Common myeloid progenitor, CD34-positive (primary cell): ENCODE data around the gene NR1D1.
A peak's percentile ranks its signal among the peaks of the same experiment; 100 is the strongest.

Source experiments
- CTCF ChIA-PET: fragments of 350-600 bp; sonication (Branson Sonifier 250); formaldehyde crosslinking; loops from one replicate; lab custom pipeline; 2021; ENCODE audit warnings: antibody characterized with exemption; lab: Charles Lee
- POLR2A ChIA-PET: fragments of 350-600 bp; sonication (Branson Sonifier 250); formaldehyde crosslinking; loops from one replicate; lab custom pipeline; 2021; ENCODE audit warnings: antibody characterized with exemption; lab: Charles Lee
- DNase-seq, 3 donors: peaks; one replicate each; pipeline versions ENCODE4 v3.0.0 to v3.0.0-alpha.2; 2013
- H3K27ac ChIP-seq, 2 experiments: 1 replicate in 1 of 2; 2 replicates in 1 of 2; pipeline ENCODE4 v1.7.0; 2013; ENCODE audit warnings: inconsistent platforms in 2 of 2, low read length in 2 of 2, mild to moderate bottlenecking in 2 of 2, low read depth in 1 of 2, moderate library complexity in 1 of 2; ENCODE audit not compliant: severe bottlenecking in 2 of 2, insufficient read depth in 1 of 2, poor library complexity in 1 of 2
- H3K27me3 ChIP-seq, 5 experiments: replicated peaks in 2 of 5; 1 replicate in 3 of 5; 2 replicates in 2 of 5; pipeline versions ENCODE4 v1.6.1 to v1.7.0; 2013; ENCODE audit warnings: low read length in 4 of 5, mild to moderate bottlenecking in 2 of 5, moderate library complexity in 2 of 5, inconsistent platforms in 1 of 5; ENCODE audit not compliant: insufficient read depth in 5 of 5, control insufficient read depth in 4 of 5
- H3K36me3 ChIP-seq, 4 experiments: 1 replicate in 2 of 4; 2 replicates in 2 of 4; pipeline versions ENCODE4 v1.6.1 to v1.7.0; 2013; ENCODE audit warnings: low read length in 3 of 4, control low read depth in 1 of 4, mild to moderate bottlenecking in 1 of 4; ENCODE audit not compliant: control insufficient read depth in 4 of 4, insufficient read depth in 4 of 4
- H3K4me1 ChIP-seq, 4 experiments: 1 replicate in 3 of 4; 2 replicates in 1 of 4; pipeline versions ENCODE4 v1.6.1 to v1.7.1; 2013; ENCODE audit warnings: low read length in 3 of 4, mild to moderate bottlenecking in 3 of 4, control low read depth in 1 of 4, inconsistent platforms in 1 of 4, moderate library complexity in 1 of 4; ENCODE audit not compliant: control insufficient read depth in 4 of 4, insufficient read depth in 4 of 4; ENCODE audit errors: control extremely low read depth in 1 of 4
- H3K4me3 ChIP-seq, 7 experiments: 1 replicate in 4 of 7; 2 replicates in 3 of 7; pipeline versions ENCODE4 v1.5.1 to v1.7.0; 2013; ENCODE audit warnings: mild to moderate bottlenecking in 7 of 7, low read length in 6 of 7, moderate library complexity in 6 of 7, inconsistent platforms in 2 of 7, low read depth in 2 of 7, control low read depth in 1 of 7; ENCODE audit not compliant: insufficient read depth in 4 of 7, control insufficient read depth in 1 of 7; ENCODE audit errors: extremely low read depth in 1 of 7
- H3K9me3 ChIP-seq, 5 experiments: 1 replicate in 4 of 5; 2 replicates in 1 of 5; pipeline versions ENCODE4 v1.6.1 to v1.7.1; 2013; ENCODE audit warnings: low read length in 4 of 5, mild to moderate bottlenecking in 2 of 5, inconsistent platforms in 1 of 5, low read depth in 1 of 5, moderate library complexity in 1 of 5; ENCODE audit not compliant: control insufficient read depth in 4 of 5, insufficient read depth in 2 of 5; ENCODE audit errors: control extremely low read depth in 1 of 5
- WGBS: methylation state at CpG from one replicate; pipeline ENCODE4 v1.1.5; 2013; ENCODE audit not compliant: insufficient coverage; 5-methylcytosine and 5-hydroxymethylcytosine counted together

Gene NR1D1

DNA sequence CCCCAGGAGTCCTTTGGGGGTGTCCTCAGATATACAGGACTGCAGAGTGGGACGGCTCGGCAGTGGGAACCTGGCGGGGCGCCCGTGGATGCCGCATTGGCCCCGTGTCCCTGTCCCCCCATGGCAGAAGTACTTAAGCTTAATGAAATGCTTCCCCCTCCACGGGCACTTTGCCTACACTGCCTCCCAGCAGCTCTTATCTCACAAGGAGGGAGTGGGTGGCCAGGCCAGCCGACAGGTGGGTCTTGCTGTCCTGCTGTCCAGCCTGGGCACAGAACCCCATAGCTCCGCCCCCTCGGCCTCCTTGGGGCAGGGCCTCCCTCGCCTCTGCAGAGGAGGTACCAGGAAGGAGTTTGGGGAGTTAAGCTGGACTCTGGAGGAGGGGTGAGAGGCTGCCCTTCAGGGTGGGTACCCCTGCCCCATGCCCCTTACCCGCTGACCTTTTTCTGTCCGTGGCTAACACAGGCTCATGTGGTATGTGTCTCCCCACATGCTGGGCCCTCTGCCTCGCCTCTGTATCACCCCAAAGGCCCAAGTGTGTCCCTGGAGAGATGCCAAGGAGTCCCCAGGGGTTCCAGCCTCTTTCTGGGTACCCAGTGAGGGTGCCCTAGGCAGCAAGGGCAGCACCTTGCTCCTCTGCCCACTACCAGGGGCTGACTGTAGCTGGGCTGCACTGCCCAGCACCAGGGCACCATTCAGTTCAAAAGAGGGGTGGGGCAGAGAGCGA is 28.9 kb downstream of the NR1D1 start:
- Histone ChIP-seq H3K27ac (peak overlapping the region in 1 of 2 experiments; percentile 28), H3K36me3 (peaks cover 2 to 4% (median 3%) of the 10 kb centered on the region in 4 experiments), H3K27me3 (no peaks in the 10 kb centered on the region), H3K4me1 (peaks cover 2 to 83% (median 74%) of the 10 kb centered on the region in 4 experiments), H3K9me3 (no peaks in the 10 kb centered on the region), H3K4me3 (peak overlapping the region in 3 of 7 experiments; percentile 35 to 75 (median 45))
- POLR2A ChIA-PET, result interaction anchor here (0.6 kb wide), 2 partner anchors 9 to 22 kb away, joined by 3 read pairs; partner anchors contain the start of gene THRA
- 44% methylated on average over 11 of the region's 16 CpGs for WGBS
- CTCF ChIA-PET, result interaction anchor here (0.7 to 2.0 kb wide), 7 partner anchors 11 to 58 kb away, joined by 3 to 10 read pairs (median 3); no protein-coding TSS in a partner anchor
- peak in 1 of 3 donors; percentile 27 for DNase-seq

DNA sequence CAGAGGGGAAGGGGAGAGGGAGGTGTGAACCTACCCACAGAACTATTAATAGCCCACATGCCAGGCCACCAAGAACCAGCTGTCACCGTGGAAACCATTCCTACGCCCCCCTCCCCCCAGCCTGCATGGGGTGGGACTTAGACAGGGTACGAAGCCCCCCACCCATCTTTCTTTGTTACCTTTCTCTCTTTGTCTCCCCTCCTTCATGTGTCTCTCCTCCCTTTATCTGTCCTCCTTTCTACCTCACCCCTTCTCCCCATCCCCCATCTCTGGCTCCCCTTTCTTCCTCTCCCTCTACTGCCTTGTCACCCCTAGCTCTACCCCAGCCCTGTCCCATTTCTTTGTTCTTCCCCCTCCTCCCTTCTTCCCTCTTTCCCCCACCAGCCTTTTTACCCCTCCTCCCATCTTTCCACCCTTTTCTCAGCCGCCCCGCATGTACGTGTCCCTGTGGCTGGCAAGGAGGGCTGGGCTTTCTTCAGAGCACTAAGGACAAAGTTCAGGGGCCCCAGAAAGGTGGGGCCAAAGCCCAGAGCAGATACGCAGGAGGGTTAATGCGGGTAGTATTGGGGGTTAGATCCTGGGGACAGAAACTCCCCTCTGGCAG is 29.6 kb downstream of the NR1D1 start:
- peak in 1 of 3 donors; percentile 34 for DNase-seq
- 8% methylated on average over 8 of the region's 8 CpGs for WGBS
- Histone ChIP-seq H3K27ac (peak overlapping the region in 1 of 2 experiments; percentile 60), H3K36me3 (peaks cover 0 to 4% (median 1%) of the 10 kb centered on the region in 4 experiments), H3K9me3 (no peaks in the 10 kb centered on the region), H3K4me1 (peaks cover 0 to 80% (median 75%) of the 10 kb centered on the region in 4 experiments), H3K27me3 (no peaks in the 10 kb centered on the region), H3K4me3 (peak overlapping the region in 3 of 7 experiments; percentile 45 to 75 (median 66))
- ChIA-PET POLR2A (interaction anchor here (0.6 kb wide), 1 partner anchor 8 kb away, joined by 3 read pairs; the partner anchor contains the start of gene THRA), CTCF (interaction anchor here (0.7 to 2.0 kb wide), 7 partner anchors 10 to 57 kb away, joined by 3 to 10 read pairs (median 4); no protein-coding TSS in a partner anchor)

DNA sequence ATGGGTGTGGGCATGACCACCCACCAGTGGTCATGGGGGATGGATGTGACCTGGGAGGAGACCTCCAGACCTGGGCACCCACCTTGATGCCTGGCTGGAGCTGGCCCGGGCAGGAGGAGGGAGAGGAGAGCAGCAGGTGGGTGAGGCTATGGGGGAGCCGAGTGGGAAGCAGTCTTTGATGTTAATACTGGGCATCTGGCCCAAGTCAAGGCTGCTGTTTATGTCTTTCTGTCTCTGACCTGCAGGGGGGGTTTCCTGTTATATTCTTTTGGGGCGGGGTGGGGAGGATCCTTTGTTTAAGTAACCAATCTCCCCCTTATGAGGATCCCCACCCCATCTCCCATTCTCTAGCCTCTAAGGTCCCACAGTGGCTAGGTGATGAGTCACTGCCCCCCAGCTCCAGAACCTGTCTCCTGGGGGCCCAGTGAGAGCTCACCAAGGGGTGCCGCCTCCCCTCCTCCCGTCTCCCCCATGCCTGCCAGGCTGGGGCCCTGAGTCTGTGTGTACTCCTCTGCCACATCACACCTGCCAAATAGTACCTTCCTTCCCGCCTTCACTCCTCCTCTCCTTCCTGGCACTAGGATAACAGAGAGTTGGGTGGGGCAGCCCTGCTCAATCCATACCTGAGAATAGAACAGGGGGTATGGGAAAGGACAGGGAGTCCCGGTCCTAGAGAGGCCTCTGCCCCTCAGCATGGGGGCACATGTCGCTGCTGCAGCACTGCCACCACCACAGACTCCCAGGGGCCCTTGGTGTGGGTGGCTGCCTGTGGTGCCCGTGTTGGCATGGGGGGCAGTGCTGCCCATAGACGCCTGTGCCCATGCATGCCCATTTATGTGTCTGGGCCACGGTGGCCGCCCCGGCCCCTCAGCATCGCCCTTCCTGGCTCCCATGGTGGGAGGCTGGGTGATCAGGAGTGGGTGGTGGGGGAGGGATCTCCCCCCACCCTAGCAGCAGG is 30.4 kb downstream of the NR1D1 start:
- Histone ChIP-seq H3K9me3 (no peaks in the 10 kb centered on the region), H3K4me1 (peaks cover 0 to 80% (median 75%) of the 10 kb centered on the region in 4 experiments), H3K27me3 (no peaks in the 10 kb centered on the region), H3K36me3 (peaks cover 0 to 4% (median 1%) of the 10 kb centered on the region in 4 experiments), H3K4me3 (peak overlapping the region in 4 of 7 experiments; percentile 11 to 75 (median 62)), H3K27ac (peak overlapping the region in 1 of 2 experiments; percentile 65)
- CTCF ChIA-PET, result interaction anchor here (1.2 to 7.7 kb wide), 3 partner anchors 15 to 43 kb away, joined by 3 to 49 read pairs (median 4); no protein-coding TSS in a partner anchor
- WGBS, result 4% methylated on average over 3 of the region's 14 CpGs
- DNase-seq, result peak in 1 of 3 donors; percentile 44
- POLR2A ChIA-PET, result interaction anchor here (0.6 kb wide), 1 partner anchor 275 kb away, joined by 4 read pairs; no protein-coding TSS in a partner anchor

DNA sequence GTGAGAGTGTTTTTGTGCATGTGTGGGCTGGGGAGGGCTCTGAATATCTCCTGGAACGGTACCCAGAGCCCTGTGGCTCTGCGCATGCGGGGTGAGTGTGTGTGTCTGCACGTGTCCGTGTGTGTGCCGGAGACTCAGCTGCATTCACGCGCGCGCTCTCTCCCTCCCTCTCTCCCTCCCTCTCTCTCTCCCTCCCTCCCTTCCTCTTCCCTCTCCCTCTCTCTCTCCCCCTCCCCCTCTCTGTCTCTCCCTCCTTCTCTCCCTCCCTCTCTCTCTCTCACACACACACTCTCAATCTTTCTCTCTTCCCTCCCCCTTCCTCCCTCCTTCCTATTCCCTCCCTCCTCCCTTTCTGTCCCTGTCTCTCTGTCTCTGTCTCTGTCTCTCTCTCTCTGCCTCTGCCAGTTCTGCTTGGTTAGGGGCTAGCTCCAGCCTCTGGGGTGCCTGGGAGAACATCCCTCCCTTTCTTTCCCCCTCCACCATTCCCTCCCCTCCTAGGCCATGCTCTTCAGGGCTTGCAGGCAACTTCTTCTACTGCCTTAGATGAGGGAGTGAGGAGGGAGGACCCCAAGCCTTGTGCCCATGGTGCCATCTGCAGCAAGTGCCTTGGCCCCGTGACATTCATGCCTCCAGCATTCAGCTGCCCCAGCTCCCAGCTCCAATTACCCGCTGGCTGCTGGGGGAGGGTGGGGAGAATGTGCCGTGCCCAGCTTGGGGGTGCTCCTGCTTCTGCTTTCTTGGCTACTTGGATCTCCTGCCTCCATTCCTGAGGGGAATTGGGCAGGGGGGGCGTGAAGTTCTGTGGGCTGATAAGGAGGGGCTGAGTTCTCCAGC is 31.3 kb downstream of the NR1D1 start:
- POLR2A ChIA-PET, result interaction anchor here (0.6 to 1.0 kb wide), 2 partner anchors 30 to 276 kb away, joined by 3 to 4 read pairs; no protein-coding TSS in a partner anchor
- H3K9me3 ChIP-seq, result no peaks in the 10 kb centered on the region
- CTCF ChIA-PET, result interaction anchor here (1.4 to 7.7 kb wide), 2 partner anchors 16 to 42 kb away, joined by 4 to 49 read pairs; no protein-coding TSS in a partner anchor

DNA sequence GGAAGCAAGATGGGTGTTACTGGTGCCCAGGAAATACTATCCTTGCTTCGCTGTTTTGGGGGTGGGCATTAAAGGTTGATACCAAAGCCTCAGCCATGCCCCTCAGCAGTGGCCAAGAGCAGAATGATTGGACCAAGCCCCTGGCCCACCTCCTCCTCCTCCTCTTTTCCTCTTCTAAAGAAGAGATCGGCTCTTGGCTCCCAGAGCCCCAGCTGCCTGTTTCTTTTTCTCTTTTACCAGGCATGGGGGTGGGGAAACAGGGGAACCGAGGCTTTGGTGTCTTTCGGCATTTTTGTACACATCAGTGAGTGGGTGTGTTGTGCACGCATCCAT is 31.8 kb downstream of the NR1D1 start:
- ChIA-PET POLR2A (interaction anchor here (1.0 kb wide), 1 partner anchor 31 kb away, joined by 3 read pairs; no protein-coding TSS in a partner anchor), CTCF (interaction anchor here (7.7 kb wide), 1 partner anchor 17 kb away, joined by 49 read pairs; no protein-coding TSS in a partner anchor)
- Histone ChIP-seq H3K4me3 (peak overlapping the region in 6 of 7 experiments; percentile 16 to 75 (median 59)), H3K9me3 (no peaks in the 10 kb centered on the region), H3K36me3 (no peaks in the 10 kb centered on the region), H3K27ac (peak overlapping the region in 1 of 2 experiments; percentile 65), H3K4me1 (peaks cover 8 to 91% (median 85%) of the 10 kb centered on the region in 4 experiments), H3K27me3 (no peaks in the 10 kb centered on the region)
- 45% methylated on average over 1 of the region's 5 CpGs for WGBS
- DNase-seq, result no peak

More for the DNA sequence above, 31.3 kb downstream of the NR1D1 start:
- Histone ChIP-seq H3K4me3 (peak overlapping the region in 6 of 7 experiments; percentile 17 to 75 (median 59)), H3K36me3 (no peaks in the 10 kb centered on the region), H3K27ac (peak overlapping the region in 1 of 2 experiments; percentile 65), H3K27me3 (no peaks in the 10 kb centered on the region), H3K4me1 (peaks cover 7 to 86% (median 81%) of the 10 kb centered on the region in 4 experiments)
- WGBS, result 5% methylated on average over 10 of the region's 14 CpGs
- DNase-seq, result peak; percentile 62 to 82 (median 79)
